ENCODE results near the gene NPNT.

NPNT gene

DNA sequence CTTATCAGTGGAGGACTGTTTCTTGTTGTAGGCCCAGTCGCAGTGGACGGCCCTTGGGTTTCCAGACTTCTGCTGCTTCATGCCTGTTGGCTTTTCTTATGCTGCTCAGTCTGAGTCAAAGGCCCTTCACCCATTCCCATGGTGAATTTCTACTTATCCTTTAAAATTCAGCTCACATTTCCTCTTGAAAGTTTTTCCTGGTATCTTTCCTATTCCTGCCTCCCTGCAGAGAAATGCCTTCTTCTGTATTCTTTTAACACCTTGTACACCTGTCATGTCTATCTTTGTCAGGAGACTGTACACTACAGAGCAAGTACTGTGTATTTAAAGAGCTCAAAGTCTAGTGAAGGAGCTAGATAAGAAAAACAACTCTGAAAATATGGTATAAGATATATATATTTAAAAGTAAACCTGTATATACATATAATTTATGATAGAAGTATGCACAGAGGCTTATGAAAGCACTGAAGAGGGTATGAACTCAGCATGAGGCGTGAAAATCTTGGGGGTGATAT is 22.0 kb downstream of the NPNT start:
- DNase-seq = no peak

DNA sequence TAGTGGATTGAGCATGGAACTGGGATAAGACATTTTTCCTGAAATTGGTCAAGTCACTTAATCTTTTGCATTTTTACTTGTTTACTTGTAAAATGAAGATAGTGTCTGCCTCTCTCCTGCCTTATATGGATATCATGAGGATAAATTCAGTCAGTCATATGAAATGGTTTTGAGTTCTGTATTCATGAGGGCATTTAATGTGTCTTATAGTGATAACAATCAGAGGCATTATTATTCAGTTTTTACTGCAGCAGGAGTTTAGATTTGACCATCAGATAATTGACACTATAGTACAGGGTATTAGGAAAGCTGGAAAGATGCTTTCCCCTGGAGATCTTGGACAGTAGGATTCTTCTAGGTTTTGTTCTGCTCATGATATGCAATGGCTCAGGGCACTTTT is 26.0 kb downstream of the NPNT start:
- DNase-seq = no peak

DNA sequence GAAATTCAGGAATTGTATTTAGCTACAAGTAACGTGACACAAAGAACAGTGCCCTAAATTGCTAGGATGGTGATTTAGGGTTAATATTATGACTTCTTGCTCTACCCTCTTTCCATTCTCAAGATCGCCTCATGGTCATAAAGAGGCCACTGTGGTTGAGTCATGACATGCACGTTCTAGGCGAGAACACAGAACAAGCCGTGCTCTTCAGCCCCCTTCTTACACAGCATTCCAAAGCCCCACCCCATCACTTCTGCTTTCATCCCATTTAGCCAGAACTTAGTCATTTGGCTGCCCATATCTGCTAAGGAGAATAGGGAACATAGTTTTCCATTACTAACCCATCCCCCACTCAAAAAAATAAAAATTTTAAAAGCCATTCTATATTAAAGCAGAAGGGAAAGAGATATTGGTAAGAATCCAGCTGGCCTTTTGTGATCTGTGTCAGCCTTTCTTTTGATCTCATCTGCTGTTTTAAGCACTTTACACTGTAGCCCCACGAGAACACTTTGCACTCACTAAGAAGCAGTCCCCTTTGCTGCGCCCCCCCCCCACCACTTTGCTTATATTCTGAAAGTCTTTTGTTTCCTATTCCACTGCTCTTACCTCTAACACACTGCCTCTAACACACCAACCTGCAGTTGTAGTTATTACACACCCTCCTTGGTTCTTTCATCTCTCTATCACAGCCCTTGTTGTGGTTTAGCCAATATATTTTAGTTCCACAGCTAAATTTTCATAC is 28.4 kb downstream of the NPNT start:
- DNase-seq = no peak

- no peak for DNase-seq
These were observed 29.1 kb downstream of the NPNT start for GRCh38 chr4:105924341-105924740.

- DNase-seq = no peak
These were observed 35.4 kb downstream of the NPNT start for GRCh38 chr4:105930698-105931097.

- no peak for DNase-seq
These were observed 37.8 kb downstream of the NPNT start for GRCh38 chr4:105933083-105933482.

DNA sequence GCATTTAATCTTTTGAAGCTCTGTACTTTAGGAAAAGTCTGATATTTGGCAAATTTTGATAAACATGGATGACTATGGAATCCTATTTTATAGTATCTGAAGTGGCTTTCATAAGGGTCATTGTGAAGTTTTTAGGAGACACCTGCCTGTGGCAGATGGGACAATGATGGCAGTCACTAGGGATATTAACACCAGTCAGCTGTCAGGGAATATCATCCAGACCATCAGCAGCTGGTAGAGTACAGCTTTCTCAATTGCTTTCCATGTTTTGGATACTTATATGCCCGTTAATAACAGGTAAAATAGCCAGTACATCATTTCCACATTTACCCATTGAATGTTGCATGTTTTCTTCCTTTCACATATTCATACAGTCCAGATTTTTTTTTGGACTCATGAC is 39.1 kb downstream of the NPNT start:
- no peak for DNase-seq

DNA sequence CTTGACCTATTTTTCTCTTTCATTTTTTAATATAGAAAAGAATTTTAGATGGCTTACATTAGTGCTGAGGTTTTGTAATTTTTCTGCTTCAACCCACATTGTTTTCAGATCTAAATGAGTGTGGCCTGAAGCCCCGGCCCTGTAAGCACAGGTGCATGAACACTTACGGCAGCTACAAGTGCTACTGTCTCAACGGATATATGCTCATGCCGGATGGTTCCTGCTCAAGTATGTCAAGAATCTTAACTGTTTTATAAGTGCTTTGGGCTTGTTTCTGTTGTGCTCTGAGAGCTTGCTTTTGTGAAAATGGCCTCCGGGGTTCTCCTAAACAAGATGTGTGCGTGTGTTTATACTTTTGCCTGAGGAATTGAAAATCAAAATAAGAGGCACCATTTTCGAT is 41.6 kb downstream of the NPNT start:
- no peak for DNase-seq

DNA sequence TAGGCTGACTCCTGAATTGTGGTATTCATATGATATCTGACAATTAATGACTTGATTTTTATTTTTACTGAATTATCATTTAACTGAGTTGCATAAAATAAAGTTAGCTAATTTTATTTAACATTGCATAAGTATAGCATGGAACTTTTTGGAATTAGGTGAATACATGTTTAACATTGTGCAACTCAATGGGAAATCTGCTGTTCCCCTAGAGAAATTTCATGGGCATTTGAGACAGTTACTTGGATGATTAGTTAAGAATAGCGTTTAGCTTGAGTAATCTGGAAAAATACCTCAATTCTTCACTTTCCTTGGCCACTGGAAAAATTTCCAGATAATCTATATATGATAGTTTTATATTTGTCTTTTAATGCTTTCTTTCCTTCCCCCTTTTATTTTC is 42.5 kb downstream of the NPNT start:
- no peak for DNase-seq

DNA sequence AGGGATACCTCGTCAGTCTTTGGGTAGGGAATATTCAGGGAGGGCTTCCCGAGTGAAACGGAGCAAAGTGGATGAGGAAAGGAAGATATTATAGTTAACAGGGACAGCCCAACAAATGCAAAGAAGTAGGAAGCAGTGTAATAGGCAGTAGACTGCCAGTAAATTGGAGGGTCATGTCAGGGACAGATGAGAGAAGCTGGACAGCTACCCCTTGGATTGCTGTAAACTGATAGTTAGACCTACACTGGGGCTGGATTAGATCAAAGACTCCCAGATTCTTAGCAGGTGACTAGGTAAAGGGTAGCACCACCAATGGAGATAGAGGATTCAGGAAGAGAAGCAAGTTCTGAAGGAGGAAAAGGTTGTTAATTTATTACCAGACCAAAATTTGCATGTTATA is 48.0 kb downstream of the NPNT start:
- DNase-seq = no peak

- DNase-seq = no peak
These were observed 49.3 kb downstream of the NPNT start for GRCh38 chr4:105944540-105944939.

DNA sequence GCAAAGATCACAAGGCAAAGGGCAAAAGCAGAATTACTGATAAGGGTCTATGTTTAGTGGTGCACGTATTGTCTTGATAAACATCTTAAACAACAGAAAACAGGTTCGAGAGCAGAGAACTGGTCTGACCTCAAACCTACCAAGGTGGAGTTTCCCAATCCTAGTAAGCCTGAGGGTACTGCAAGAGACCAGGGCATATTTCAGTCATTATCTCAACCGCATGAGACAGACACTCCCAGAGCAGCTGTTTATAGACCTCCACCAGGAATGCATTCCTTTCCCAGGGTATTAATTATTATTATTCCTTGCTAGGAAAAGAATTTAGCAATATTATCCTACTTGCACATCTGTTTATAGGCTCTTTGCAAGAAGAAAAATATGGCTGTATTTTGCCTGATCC is 51.5 kb downstream of the NPNT start:
- no peak for DNase-seq

DNA sequence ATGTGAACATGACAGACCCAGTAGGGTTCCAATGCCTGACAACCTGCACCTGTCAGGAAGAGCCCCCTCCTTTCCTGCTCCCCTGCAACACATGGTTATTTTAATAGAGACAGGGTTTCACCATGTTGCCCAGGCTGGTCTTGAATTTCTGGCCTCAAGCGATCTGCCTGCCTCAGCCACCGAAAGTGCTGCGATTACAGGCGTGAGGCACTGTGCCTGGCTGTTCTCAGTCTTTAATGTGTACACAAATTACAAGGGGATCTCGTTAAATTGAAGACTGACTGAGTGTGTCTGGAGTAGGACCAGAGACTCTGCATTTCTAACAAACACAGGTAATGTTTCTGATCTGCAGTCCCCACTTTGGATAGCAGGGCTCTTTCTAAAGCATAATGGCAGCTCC is 55.4 kb downstream of the NPNT start:
- DNase-seq = no peak

- DNase-seq = no peak
These were observed 55.9 kb downstream of the NPNT start for GRCh38 chr4:105951198-105951597.

DNA sequence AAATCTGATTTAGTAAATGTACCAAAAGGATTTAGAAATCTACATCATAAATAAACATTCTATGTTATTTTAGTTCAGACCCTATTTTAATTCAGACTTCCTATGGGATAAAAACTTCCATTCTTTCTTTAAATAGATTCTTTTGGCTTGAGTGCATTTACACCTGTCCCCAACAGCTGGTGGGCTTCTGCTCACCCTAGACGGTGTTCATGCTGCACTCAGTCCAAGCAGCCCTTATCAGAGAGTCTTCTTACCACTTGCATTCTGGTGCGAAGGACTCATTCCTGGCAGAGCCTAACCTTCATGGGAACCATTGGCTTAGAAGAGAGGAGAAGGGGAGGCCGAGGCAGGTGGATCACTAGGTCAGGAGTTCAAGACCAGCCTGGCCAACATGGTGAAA is 57.3 kb downstream of the NPNT start:
- no peak for DNase-seq

DNA sequence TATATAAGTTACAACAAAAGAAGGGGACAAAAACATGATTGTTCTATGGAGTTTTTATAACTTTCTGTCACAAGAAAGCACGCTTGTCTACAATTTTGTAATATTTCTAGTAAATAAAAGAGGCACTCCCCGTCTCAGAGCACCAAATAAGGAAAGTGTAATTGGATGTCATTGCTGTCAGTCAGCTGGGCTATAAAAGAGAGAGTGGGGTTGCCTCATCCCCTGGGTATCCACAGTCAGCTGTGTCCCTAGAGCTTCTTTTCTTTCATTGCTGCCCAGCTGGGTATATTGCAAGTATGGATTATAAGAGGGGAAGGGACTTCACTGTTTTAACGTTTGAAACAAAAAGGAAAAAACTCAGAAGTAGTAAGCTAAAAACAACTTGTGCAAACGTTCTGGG is 61.3 kb downstream of the NPNT start:
- no peak for DNase-seq

DNA sequence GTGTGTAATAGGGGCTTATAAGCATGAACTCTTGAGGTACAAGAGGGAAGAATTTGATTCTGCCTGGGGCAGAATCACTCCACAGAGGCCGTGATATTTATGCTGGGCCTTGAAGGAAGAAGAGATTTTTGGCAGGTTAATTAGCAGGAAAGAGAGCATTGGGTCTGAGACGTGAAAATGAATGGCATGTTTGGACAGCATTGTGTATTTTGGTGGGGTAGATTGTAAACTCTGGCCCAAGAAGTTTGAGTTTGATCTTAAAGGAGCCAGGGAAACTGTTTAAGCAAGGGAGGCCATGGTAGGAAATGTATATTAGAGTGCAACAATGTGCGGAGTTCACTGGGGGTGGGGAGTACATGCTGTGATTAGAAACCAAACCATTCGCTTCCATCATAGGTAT is 62.4 kb downstream of the NPNT start:
- no peak for DNase-seq

GRCh38 chr4:105963461-105964400 is 68.5 kb downstream of the NPNT start:
- no peak for DNase-seq

- no peak for DNase-seq
These were observed 70.0 kb downstream of the NPNT start for GRCh38 chr4:105965183-105965800.

DNA sequence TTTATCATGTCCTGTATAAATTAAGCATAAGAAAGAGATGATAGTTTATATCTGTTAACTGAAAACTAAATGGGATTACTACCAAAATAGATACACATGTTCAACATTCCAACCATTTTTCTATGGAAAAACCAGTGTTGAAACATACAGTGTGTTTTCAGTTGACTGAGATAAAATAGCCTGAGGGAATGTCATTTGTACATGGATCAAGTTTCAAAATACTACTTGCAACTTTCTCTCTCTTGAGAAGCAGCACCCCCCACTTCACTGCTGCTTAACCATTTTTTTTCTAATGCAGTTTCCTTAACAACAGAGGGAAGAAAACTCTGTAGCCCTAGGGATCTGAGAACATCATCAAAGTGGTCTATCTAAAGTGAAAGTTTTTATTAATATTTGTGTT is 70.8 kb downstream of the NPNT start:
- no peak for DNase-seq

- DNase-seq = no peak
These were observed 71.9 kb downstream of the NPNT start for GRCh38 chr4:105967058-105967658.

DNA sequence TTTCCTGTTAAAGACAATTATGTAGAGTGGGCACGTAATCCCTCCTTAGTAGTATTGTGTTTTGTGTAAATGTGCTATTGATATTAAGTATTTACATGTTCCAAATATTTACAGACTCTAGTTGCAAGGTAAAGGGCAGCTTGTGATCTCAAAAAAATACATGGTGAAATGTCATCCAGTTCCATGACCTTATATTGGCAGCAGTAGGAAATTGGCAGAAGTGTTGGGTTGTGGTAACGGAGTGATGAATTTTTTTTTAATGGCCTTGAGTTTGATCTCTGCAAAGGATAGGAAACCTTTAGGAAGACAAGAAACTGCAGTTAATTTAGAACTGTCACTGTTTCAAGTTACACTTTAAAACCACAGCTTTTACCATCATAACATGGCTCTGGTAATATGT is 74.3 kb downstream of the NPNT start:
- no peak for DNase-seq

DNA sequence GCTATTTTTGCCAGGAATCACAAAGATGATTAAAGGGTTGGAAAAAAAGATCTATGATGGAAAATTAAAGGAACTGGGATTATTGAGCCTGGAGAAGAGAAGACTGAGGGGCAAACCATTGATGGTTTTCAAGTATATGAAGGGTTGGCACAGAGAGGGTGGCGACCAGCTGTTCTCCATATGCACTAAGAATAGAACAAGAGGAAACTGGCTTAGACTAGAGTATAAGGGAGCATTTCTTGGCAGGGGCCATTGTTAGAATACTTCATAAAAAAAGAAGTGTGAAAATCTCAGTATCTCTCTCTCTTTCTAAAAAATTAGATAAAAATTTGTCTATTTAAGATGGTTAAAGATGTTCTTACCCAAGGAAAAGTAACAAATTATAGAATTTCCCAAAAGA is 75.1 kb downstream of the NPNT start:
- DNase-seq = no peak

Data from GF-D8 (cell line).